BLaER1 (cell line): ENCODE measurements around the gene KAZALD1.

ENCODE experiments used
- H3K27ac ChIP-seq: shearing (Covaris generic); formaldehyde crosslinking; 2 replicates; pipeline ENCODE4 v1.8.1; 2022
- H3K27me3 ChIP-seq: shearing (Covaris generic); formaldehyde crosslinking; 2 replicates; pipeline ENCODE4 v1.8.1; 2022
- H3K36me3 ChIP-seq: shearing (Covaris generic); formaldehyde crosslinking; 2 replicates; pipeline ENCODE4 v1.8.1; 2022
- H3K4me1 ChIP-seq: shearing (Covaris generic); formaldehyde crosslinking; 2 replicates; pipeline ENCODE4 v1.8.1; 2022
- H3K4me2 ChIP-seq: shearing (Covaris generic); formaldehyde crosslinking; 2 replicates; pipeline ENCODE4 v1.8.1; 2022
- H3K4me3 ChIP-seq: shearing (Covaris generic); formaldehyde crosslinking; 2 replicates; pipeline ENCODE4 v1.8.1; 2022
- H3K9ac ChIP-seq: shearing (Covaris generic); formaldehyde crosslinking; 2 replicates; pipeline ENCODE4 v1.8.1; 2022
- H3K9me3 ChIP-seq: shearing (Covaris generic); formaldehyde crosslinking; 2 replicates; pipeline ENCODE4 v1.8.1; 2022
- H4K20me1 ChIP-seq: shearing (Covaris generic); formaldehyde crosslinking; 2 replicates; pipeline ENCODE4 v1.8.1; 2022
- Cebpa-rat ChIP-seq: shearing (Covaris generic); IDR thresholded peaks from 2 replicates; pipeline ENCODE4 v1.8.1; 2022

The KAZALD1 gene, protein sequence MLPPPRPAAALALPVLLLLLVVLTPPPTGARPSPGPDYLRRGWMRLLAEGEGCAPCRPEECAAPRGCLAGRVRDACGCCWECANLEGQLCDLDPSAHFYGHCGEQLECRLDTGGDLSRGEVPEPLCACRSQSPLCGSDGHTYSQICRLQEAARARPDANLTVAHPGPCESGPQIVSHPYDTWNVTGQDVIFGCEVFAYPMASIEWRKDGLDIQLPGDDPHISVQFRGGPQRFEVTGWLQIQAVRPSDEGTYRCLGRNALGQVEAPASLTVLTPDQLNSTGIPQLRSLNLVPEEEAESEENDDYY

DNA sequence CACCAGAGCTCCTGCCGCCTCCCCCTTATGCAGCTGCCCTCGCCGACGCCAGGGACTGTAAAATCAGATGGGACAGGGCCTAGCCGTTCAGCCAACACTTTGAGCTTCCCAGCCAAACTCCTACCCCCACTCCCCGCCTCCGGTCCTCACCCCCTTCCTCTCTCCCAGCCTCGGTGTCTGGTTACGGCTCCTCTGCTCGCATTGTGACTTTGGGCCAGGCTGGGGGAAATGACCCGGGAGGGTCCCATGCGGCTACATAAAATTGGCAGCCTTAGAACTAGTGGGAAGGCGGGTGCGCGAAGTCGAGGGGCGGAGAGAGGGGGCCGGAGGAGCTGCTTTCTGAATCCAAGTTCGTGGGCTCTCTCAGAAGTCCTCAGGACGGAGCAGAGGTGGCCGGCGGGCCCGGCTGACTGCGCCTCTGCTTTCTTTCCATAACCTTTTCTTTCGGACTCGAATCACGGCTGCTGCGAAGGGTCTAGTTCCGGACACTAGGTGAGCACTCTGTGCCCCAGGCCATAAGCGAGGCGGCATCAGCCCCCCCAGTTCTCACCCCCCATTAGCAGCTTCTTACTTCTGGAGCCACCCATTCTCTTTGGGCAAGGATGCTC is at the start of gene KAZALD1:
KAZALD1 (plus strand) TSS at position 366 of the 608 bp plus-strand sequence. CDS start 604 bp downstream, outside the sequence.
- no peaks in the 10 kb centered on the region for H3K9me3 ChIP-seq
- H4K20me1 ChIP-seq: peaks cover 7% of the 10 kb centered on the region; the same call in 1 of the 2 replicates
- peak within 1 kb of the TSS; percentile 95 for H3K4me2 ChIP-seq
- peak within 1 kb of the TSS; percentile 100 for H3K27ac ChIP-seq
- no peak for TF ChIP-seq Cebpa-rat
- H3K4me1 ChIP-seq: peaks cover 75% of the 10 kb centered on the region
- peak within 1 kb of the TSS; percentile 100 for H3K9ac ChIP-seq
- H3K4me3 ChIP-seq: peak within 1 kb of the TSS; percentile 77
- H3K36me3 ChIP-seq: 0 out of 2 replicates have a peak, but pooled peaks cover 8% of the 10 kb centered on the region
- H3K27me3 ChIP-seq: no peaks in the 10 kb centered on the region

GRCh38 chr10:101012525-101013364 is 49.0 kb upstream of the KAZALD1 start:
- no peaks in the 10 kb centered on the region for H3K9me3 ChIP-seq
- TF ChIP-seq Cebpa-rat: no peak
- peaks cover 4% of the 10 kb centered on the region; the same call in 1 of the 2 replicates for H4K20me1 ChIP-seq
- no peaks in the 10 kb centered on the region for H3K36me3 ChIP-seq
- peak overlapping the region; percentile 59 for H3K4me2 ChIP-seq
- H3K4me1 ChIP-seq: peaks cover 66% of the 10 kb centered on the region
- no peak overlapping the region for H3K27ac ChIP-seq
- no peak overlapping the region for H3K9ac ChIP-seq
- H3K4me3 ChIP-seq: no peak overlapping the region
- no peaks in the 10 kb centered on the region for H3K27me3 ChIP-seq

- H3K4me3 ChIP-seq: no peak overlapping the region
- H3K4me2 ChIP-seq: peak overlapping the region; percentile 59
- no peak overlapping the region for H3K9ac ChIP-seq
- H3K27me3 ChIP-seq: no peaks in the 10 kb centered on the region
- no peaks in the 10 kb centered on the region for H3K9me3 ChIP-seq
- H3K36me3 ChIP-seq: no peaks in the 10 kb centered on the region
- peaks cover 68% of the 10 kb centered on the region for H3K4me1 ChIP-seq
- no peak overlapping the region for H3K27ac ChIP-seq
- TF ChIP-seq Cebpa-rat: no peak
- no peaks in the 10 kb centered on the region for H4K20me1 ChIP-seq
Measured at GRCh38 chr10:101013365-101013825, 48.4 kb upstream of the KAZALD1 start.

DNA sequence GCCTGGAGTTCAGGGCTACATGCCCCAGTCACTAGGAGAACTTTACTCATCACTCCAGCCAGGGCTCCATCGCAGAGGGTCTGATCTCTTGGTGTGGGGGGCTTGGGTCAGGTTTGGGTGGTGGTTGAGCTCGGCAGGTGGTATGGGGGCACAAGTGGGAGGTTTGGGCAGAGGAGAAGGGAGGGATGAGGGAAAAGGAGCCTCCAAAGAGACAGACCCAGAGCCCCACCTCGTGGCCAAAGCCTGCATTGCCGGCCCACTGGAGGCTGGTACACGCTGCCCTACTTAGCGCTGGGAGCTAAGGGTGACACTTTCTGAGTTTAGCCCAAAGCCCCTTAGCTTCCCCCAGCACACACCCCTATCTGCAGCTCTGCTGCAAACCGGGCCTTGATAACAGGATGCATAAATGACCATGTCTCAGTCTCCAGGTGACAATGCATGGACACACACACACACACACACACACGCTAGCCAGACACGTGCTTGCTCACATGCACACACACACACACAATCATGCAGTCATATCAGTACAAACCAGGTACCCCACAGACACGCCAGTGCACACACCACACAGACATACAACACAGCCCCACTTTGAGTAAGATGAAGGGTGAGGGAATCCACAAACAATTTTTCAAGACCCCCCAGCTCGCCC is 47.4 kb upstream of the KAZALD1 start:
- no peaks in the 10 kb centered on the region for H3K9me3 ChIP-seq
- H3K4me1 ChIP-seq: peaks cover 69% of the 10 kb centered on the region
- H3K27ac ChIP-seq: no peak overlapping the region
- H3K4me2 ChIP-seq: peak overlapping the region; percentile 33
- no peak overlapping the region for H3K4me3 ChIP-seq
- no peaks in the 10 kb centered on the region for H4K20me1 ChIP-seq
- H3K9ac ChIP-seq: no peak overlapping the region
- H3K27me3 ChIP-seq: no peaks in the 10 kb centered on the region
- no peaks in the 10 kb centered on the region for H3K36me3 ChIP-seq
- no peak for TF ChIP-seq Cebpa-rat

DNA sequence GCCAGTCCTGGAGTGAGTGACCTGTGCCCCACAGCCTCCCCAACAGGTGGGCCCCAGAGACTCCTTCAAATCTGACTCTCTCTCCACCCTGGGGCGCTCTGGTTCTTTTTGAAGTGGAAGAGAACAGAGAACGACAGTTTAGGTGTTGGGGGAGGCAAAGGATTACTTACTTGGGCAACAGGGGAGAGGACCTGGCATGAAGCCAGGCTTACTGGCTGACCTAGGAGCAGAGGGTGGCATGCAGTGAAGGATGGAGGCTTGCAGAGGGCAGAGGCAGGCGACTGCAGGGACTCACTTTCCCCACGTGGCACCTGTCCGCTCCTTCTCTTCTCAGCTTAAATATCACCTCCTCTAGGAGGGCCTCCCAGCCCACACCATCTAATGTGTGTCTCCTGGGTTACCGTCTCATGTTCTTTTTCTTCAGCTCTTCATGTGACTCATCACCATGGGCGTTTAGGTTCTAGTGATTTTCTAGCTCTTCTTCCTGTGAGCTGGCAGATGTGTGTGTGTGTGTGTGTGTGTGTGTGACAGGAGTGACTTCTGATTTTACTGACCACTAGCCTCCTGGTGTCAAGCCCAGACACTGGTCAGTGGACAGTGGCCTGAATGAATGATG is 46.7 kb upstream of the KAZALD1 start:
- H3K27me3 ChIP-seq: no peaks in the 10 kb centered on the region
- no peak overlapping the region for H3K4me3 ChIP-seq
- peaks cover 76% of the 10 kb centered on the region for H3K4me1 ChIP-seq
- H3K9me3 ChIP-seq: no peaks in the 10 kb centered on the region
- H3K4me2 ChIP-seq: peak overlapping the region; percentile 33; the same call in 1 of the 2 replicates
- no peaks in the 10 kb centered on the region for H4K20me1 ChIP-seq
- no peak for TF ChIP-seq Cebpa-rat
- H3K27ac ChIP-seq: no peak overlapping the region
- H3K9ac ChIP-seq: no peak overlapping the region
- H3K36me3 ChIP-seq: no peaks in the 10 kb centered on the region

GRCh38 chr10:101015582-101015973 is 46.2 kb upstream of the KAZALD1 start:
- Histone ChIP-seq H3K4me2 (peak overlapping the region; percentile 99; the same call in 1 of the 2 replicates), H3K36me3 (no peaks in the 10 kb centered on the region), H3K27me3 (no peaks in the 10 kb centered on the region), H3K9ac (no peak overlapping the region), H4K20me1 (no peaks in the 10 kb centered on the region), H3K9me3 (no peaks in the 10 kb centered on the region), H3K27ac (no peak overlapping the region; the same call in 1 of the 2 replicates), H3K4me1 (peaks cover 81% of the 10 kb centered on the region), H3K4me3 (no peak overlapping the region)
- no peak for TF ChIP-seq Cebpa-rat

DNA sequence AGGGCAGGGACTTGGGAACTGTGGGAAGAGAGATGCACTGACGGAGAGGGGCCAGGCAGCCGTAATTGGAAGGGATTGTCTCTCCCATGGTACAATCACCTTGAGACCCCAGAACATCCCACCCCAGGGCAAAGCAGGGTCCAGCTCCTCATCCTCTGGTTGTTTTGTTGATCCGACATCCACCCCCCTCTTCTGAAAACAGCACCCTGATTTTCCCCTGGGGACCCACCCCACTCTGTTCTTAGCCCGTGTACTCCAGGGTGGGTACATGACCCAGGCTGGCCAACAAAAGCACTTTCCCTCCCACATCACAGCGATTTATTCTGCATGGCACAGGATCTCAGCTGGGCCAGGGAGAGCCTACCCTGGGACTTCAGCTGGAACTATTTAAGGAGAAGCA is 45.0 kb upstream of the KAZALD1 start:
- no peak overlapping the region for H3K27ac ChIP-seq
- H3K27me3 ChIP-seq: no peaks in the 10 kb centered on the region

GRCh38 chr10:101018118-101018599 is 43.6 kb upstream of the KAZALD1 start:
- Histone ChIP-seq H3K27me3 (no peaks in the 10 kb centered on the region), H3K4me2 (peak overlapping the region; percentile 99), H3K9ac (peak overlapping the region; percentile 79), H4K20me1 (no peaks in the 10 kb centered on the region), H3K4me3 (peak overlapping the region; percentile 63), H3K36me3 (no peaks in the 10 kb centered on the region), H3K9me3 (no peaks in the 10 kb centered on the region), H3K4me1 (peaks cover 89% of the 10 kb centered on the region), H3K27ac (peak overlapping the region; percentile 95)
- TF ChIP-seq Cebpa-rat: no peak

More for the DNA sequence above, 45.0 kb upstream of the KAZALD1 start:
- Histone ChIP-seq H3K36me3 (no peaks in the 10 kb centered on the region), H3K4me3 (no peak overlapping the region), H3K4me1 (peaks cover 94% of the 10 kb centered on the region), H3K4me2 (peak overlapping the region; percentile 99), H3K9ac (peak overlapping the region; percentile 12; the same call in 1 of the 2 replicates), H3K9me3 (no peaks in the 10 kb centered on the region), H4K20me1 (no peaks in the 10 kb centered on the region)
- no peak for TF ChIP-seq Cebpa-rat
